Esophagus muscularis mucosa (tissue), 4 donors: ENCODE measurements around the gene STXBP3. TPM values are rescaled to one million over a fixed set of nuclear protein-coding genes. Genes with fewer than 3 reads are reported as not detected.

ENCODE experiments used
- DNase-seq: peaks from one replicate; pipeline ENCODE4 v3.0.0-alpha.2; 2017; ENCODE audit errors: extremely low spot score
- H3K27ac ChIP-seq, 4 donors: fragments of 200-600 bp; sonication (generic); replicated peaks in 1 of 4; 1 replicate in 3 of 4; 2 replicates in 1 of 4; pipeline ENCODE4 v1.5.1; 2016 to 2019; ENCODE audit warnings: mild to moderate bottlenecking in 1 of 4
- H3K27me3 ChIP-seq, 4 donors: fragments of 200-600 bp; sonication (generic); one replicate each; pipeline versions ENCODE4 v1.5.1 to v1.6.0; 2016 to 2019
- H3K36me3 ChIP-seq, 4 donors: fragments of 200-600 bp; sonication (generic); one replicate each; pipeline ENCODE4 v1.5.1; 2016 to 2019
- H3K4me1 ChIP-seq, 4 donors: fragments of 200-600 bp; sonication (generic); one replicate each; pipeline ENCODE4 v1.5.1; 2016 to 2019
- H3K4me3 ChIP-seq, 4 donors: fragments of 200-600 bp; sonication (generic); 1 replicate in 2 of 4; 2 replicates in 2 of 4; pipeline ENCODE4 v1.5.1; 2016 to 2019; ENCODE audit warnings: mild to moderate bottlenecking in 4 of 4, moderate library complexity in 1 of 4
- H3K9me3 ChIP-seq, 4 donors: fragments of 200-600 bp; sonication (generic); 1 replicate in 3 of 4; 2 replicates in 1 of 4; pipeline ENCODE4 v1.5.1; 2016 to 2019
- EP300 ChIP-seq: sonication (generic); formaldehyde crosslinking; IDR thresholded peaks from one replicate; pipeline ENCODE4 v1.6.1; 2017; ENCODE audit warnings: antibody characterized with exemption
- POLR2A ChIP-seq: fragments of 450-650 bp; IDR thresholded peaks from one replicate; pipeline ENCODE4 v1.6.1; 2017; ENCODE audit warnings: antibody characterized with exemption, moderate library complexity, mild to moderate bottlenecking, low read depth
- POLR2AphosphoS5 ChIP-seq, 2 donors: sonication (generic); formaldehyde crosslinking; IDR thresholded peaks; one replicate each; pipeline ENCODE4 v1.6.1; 2017; ENCODE audit warnings: antibody characterized with exemption in 2 of 2
- WGBS: methylation state at CpG from one replicate; pipeline ENCODE4 v1.1.5; 2018; 5-methylcytosine and 5-hydroxymethylcytosine counted together
- intact Hi-C: fragments of 100-400 bp; cut with DNase I; formaldehyde crosslinking; loops from one replicate; pipeline ENCODE4 v1.15.1; 2023
- total RNA-seq, 4 donors: library from RNA; depleted of rRNA; stranded (reverse); fragments of >200 nt; gene quantifications; one replicate each; pipeline versions ENCODE4 v1.1.0 to v1.2.1, GENCODE V29; 2016
- TF ChIP-seq, protein P1 (sequence below), 3 experiments: fragments of 200-600 bp in 2 of 3; fragments of 450-650 bp in 1 of 3; sonication (generic) in 2 of 3; IDR thresholded peaks; one replicate each; pipeline ENCODE4 v1.5.1; 2017 to 2019; ENCODE audit warnings: antibody characterized with exemption in 3 of 3, mild to moderate bottlenecking in 2 of 3, moderate library complexity in 1 of 3

STXBP3 gene
- total RNA-seq, 4 donors from 2014 or later: 54.8 to 67.7 (median 63.8) TPM

DNA sequence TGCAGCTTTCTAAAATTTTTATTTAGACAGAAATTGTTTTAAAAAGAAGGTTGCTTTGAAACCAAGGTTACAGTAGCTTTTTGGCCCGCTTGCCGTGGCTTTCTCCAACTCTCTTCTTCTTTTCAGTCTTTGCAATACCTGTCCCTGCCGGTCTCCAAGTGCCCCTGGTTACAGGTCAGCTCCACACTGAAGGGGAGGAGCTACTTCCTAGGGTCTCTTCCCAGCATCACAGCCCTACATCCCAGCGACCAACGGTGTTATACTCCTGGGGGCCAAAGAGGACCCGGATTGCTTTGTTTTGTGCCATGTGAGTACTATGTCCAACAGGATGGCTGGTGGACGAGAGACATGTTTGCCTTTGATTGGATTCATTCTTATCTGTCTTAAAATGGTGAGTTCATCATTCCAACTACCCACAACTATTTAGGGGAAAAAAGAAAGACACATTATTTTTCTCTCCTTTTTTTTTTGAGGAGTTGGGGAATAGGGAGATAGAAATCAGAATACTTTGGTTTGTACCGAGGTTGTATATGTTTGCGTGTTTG is 33.8 kb upstream of the STXBP3 start, which contains the start of gene FNDC7:
Gene FNDC7 (plus strand): TSS at position 303 of the 545 bp plus-strand sequence. CDS start 26 bp downstream, at position 329.
- Histone ChIP-seq H3K9me3 (no peaks in the 10 kb centered on the region), H3K4me3 (no peak within 1 kb of the TSS), H3K27ac (no peak within 1 kb of the TSS), H3K4me1 (no peaks in the 10 kb centered on the region), H3K36me3 (no peaks in the 10 kb centered on the region), H3K27me3 (peaks cover 0 to 4% (median 0%) of the 10 kb centered on the region in 4 donors)
- intact Hi-C loops: no loop called here
- WGBS: 52% methylated on average over 8 of the region's 9 CpGs
- TF ChIP-seq EP300: no peak
- TF ChIP-seq POLR2A: no peak
- no peak for TF ChIP-seq POLR2AphosphoS5 (IDR thresholded peaks at IDR 0.05)
- TF ChIP-seq, protein P1, sequence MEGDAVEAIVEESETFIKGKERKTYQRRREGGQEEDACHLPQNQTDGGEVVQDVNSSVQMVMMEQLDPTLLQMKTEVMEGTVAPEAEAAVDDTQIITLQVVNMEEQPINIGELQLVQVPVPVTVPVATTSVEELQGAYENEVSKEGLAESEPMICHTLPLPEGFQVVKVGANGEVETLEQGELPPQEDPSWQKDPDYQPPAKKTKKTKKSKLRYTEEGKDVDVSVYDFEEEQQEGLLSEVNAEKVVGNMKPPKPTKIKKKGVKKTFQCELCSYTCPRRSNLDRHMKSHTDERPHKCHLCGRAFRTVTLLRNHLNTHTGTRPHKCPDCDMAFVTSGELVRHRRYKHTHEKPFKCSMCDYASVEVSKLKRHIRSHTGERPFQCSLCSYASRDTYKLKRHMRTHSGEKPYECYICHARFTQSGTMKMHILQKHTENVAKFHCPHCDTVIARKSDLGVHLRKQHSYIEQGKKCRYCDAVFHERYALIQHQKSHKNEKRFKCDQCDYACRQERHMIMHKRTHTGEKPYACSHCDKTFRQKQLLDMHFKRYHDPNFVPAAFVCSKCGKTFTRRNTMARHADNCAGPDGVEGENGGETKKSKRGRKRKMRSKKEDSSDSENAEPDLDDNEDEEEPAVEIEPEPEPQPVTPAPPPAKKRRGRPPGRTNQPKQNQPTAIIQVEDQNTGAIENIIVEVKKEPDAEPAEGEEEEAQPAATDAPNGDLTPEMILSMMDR (IDR thresholded peaks at IDR 0.05): no peak
- no peak for DNase-seq

- no peaks in the 10 kb centered on the region for H3K4me1 ChIP-seq
- H3K27ac ChIP-seq: no peak overlapping the region
- DNase-seq: no peak
- no peaks in the 10 kb centered on the region for H3K9me3 ChIP-seq
- H3K36me3 ChIP-seq: no peaks in the 10 kb centered on the region
- WGBS: 88% methylated on average over 5 of the region's 5 CpGs
- TF ChIP-seq, protein P1 (IDR thresholded peaks at IDR 0.05): no peak
- TF ChIP-seq POLR2AphosphoS5 (IDR thresholded peaks at IDR 0.05) (no peak), EP300 (no peak), POLR2A (no peak)
- H3K4me3 ChIP-seq: no peak overlapping the region
- peaks cover 0 to 4% (median 0%) of the 10 kb centered on the region in 4 donors for H3K27me3 ChIP-seq
- intact Hi-C loops: no loop called here
These were observed 30.5 kb upstream of the STXBP3 start for GRCh38 chr1:108715932-108716331.

DNA sequence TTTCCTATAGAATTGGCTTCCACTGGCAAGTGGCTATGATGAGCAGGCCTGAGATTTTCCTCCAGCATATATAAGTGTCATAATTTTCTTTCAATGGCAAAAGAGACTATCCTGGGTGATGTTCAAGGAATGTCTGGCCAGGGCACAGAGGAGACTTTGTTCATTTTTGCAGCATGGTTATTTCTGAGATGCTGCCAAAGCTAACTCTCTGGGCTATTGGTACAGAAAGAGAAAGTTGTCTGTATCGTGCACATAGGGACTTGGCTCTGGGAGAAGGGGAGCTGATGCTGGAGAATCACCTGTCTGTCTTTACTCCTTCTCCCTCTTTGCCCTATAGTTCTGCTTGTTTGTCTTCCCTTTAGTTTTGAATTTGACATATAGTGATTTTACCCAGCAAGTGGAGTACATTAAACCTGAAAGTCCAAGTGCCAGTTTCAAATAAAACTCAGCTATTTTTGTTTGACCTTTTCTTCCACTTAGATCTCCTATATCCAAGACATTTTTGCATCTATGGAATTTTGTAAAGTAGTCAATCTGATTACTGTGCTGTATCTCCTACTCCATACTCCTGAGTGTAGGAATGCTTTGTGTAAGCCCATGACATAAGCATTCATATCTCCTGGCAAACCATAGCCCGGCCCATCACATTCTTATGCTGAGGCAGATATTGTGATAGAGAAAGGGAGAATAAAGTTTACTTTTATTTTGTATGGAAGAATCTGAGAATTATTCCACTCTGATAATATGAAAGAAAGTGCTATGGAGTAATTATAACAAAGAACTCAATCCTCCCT is 29.8 kb upstream of the STXBP3 start:
- no peaks in the 10 kb centered on the region for H3K4me1 ChIP-seq
- no peaks in the 10 kb centered on the region for H3K36me3 ChIP-seq
- peaks cover 0 to 4% (median 0%) of the 10 kb centered on the region in 4 donors for H3K27me3 ChIP-seq
- no peaks in the 10 kb centered on the region for H3K9me3 ChIP-seq
- intact Hi-C loops: no loop called here
- 79% methylated on average over 2 of the region's 2 CpGs for WGBS
- no peak overlapping the region for H3K27ac ChIP-seq
- no peak for DNase-seq
- H3K4me3 ChIP-seq: no peak overlapping the region
- TF ChIP-seq POLR2A (no peak), POLR2AphosphoS5 (IDR thresholded peaks at IDR 0.05) (no peak), EP300 (no peak)
- TF ChIP-seq, protein P1 (IDR thresholded peaks at IDR 0.05): no peak

- H3K4me1 ChIP-seq: peaks cover 0 to 8% (median 2%) of the 10 kb centered on the region in 4 donors
- TF ChIP-seq POLR2A (no peak), POLR2AphosphoS5 (IDR thresholded peaks at IDR 0.05) (no peak), EP300 (no peak)
- TF ChIP-seq, protein P1 (IDR thresholded peaks at IDR 0.05): no peak
- intact Hi-C loops: no loop called here
- DNase-seq: no peak
- no peaks in the 10 kb centered on the region for H3K9me3 ChIP-seq
- 95% methylated on average over 8 of the region's 9 CpGs for WGBS
- no peak overlapping the region for H3K27ac ChIP-seq
- H3K36me3 ChIP-seq: no peaks in the 10 kb centered on the region
- no peaks in the 10 kb centered on the region for H3K27me3 ChIP-seq
- H3K4me3 ChIP-seq: no peak overlapping the region
These were observed 28.6 kb upstream of the STXBP3 start for GRCh38 chr1:108717774-108718316.
